Activated CD4-positive, alpha-beta T cell treated with anti-CD3 and anti-CD28 coated beads, Interleukin-2, Interleukin-4, amounts not matched to agents 100 ng/mL and 50 ng/mL, durations not matched to agents 16 hours and 8 hours (primary cell): ENCODE data around the gene DEPDC5.

ENCODE experiments used
- DNase-seq: peaks from one replicate; pipeline ENCODE4 v3.0.0-alpha.2; 2020; ENCODE audit warnings: low spot score

DEPDC5 gene

DNA sequence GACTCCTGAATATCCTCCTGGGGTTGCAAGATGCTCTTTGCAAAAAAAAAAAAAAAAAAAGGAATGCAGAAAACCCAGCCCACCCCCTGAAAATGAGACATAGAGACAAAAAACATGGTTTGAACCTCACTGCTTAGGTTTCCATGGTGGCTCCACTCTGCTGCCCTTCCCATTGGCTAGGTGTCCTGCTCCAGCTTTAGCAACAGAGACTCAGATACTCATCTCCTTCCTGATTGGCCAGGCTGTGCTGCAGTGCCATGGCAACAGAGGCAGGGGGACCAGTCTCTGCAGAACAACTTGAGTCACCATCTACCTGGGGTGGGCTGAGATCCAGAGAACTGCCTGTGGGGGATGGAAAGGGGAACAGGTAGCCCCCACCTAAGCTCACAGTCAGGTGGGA, 173.2 kb downstream of the DEPDC5 start:
- no peak for DNase-seq

DNA sequence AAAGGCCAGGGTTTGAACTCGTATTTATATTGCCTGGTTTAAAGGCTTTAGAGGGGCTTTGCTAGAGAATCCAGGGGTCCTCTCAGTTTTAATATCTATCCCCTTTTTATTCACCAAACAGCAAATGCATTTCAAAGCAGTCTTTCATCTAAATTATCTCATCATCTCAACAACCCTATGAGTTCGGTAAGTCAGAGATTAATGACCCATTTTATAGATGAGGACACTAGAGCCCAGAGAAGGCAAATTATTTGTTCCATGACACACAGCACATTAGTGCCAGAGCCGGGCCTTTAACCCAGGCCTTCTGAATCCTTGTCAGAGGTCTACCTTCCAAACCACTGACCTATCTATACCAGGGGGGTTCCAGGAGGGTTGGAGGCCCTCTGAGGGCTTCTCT, 173.7 kb downstream of the DEPDC5 start:
- no peak for DNase-seq

DNA sequence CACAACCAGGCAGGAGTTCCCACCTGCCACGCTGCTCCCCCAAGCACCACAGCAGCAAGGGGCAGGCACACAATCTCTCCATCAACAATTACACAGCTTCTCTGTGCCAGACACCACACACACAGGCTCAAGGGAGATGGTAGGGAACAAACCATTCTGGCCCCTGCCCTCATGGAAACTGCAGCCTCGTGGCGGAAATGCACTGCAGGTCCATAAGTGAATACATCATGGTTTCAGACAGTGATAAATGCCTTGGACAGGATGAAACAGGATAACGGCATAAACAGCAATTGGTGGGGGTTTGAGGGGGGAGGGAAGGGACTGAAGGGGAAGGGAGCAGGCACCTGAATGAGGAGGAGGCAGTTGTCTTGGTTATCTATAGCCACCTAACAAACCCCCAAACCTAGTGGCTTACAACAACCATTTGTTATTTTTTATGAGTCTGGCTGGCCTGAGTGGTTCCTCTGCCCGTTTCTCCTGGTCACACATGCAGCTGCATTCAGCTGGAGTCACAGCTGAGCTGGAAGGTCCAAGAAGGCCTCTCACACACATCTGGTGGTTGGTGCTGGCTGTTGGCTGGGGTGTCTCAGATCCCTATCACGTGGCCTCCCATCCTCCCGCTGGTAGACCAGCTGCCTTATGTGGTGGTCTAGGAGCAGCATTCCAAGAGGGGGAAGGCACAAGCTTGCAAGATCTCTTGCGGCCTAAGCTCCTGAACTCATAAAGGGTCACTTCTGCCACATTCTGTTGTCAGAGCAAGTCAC, 175.5 kb downstream of the DEPDC5 start:
- no peak for DNase-seq

DNA sequence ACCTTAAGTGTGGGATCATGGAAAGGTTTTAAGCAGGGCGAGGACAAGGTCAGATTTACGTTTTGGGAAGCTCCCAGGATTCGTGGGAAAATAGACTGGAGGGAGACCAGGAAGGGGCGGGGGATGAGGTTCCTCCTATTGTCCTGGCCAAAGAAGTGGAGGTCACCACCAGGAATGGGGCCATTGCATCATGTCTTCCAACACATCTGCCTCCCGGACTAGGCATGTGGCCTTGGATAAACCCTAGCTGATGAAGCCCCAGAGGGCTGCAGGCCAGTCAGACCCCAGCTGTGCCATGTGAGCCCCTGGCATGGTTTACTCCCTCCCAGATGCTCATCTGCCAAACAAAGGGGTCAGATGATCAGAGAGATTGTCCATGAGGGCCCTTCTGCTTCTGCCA, 179.0 kb downstream of the DEPDC5 start:
- DNase-seq = no peak

DNA sequence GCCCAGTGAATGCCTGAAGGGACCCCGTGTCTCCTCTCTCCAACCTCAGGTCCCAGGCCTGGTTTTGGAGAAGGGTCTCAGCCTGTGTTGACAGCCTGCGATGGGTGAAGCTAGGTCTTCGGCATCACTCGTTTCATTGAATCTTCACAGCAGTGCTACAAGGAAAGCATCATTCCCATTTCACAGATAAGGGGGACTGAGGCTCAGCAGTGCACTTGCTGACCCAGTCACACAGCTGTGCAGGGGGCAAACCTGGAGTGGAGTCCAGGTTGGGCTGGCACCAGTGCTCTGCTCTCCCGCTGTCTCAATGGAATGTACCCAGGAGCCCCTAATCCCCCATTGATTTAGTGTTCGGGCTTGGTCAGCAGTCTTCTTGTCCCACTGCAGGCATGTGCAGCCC, 179.6 kb downstream of the DEPDC5 start:
- DNase-seq = no peak

DNA sequence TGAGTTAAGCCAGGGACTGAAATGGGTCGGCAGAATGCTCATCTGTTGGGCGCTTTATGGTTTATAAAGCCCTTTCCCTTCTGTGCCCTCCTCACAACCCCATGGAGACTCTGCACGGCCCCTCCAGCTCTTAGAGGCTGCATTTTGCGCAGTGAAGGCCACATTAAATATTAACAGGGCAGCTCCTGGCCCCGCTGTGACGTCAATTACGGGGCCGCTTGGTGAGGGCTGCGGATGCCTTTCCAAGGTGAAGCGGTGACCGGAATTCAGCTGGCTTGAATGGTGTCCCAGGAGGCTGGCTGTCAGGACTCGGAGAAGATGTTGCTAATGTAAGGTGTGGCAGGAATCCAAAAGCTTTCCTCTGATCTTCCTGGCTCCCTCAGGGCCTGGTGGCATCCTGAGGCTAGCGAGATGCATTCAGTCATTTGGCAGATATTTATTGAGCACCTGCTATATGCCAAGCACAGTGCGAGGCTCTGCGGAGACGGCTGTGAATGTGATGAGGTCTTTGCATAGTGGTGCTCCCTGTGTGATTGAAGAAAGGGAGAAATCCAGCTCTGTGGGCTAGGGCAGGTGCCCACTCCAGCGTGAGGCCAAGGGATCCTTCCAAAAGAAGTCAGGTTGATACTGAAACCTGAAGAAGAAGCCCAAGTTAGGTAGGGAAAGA, 180.1 kb downstream of the DEPDC5 start:
- no peak for DNase-seq

DNA sequence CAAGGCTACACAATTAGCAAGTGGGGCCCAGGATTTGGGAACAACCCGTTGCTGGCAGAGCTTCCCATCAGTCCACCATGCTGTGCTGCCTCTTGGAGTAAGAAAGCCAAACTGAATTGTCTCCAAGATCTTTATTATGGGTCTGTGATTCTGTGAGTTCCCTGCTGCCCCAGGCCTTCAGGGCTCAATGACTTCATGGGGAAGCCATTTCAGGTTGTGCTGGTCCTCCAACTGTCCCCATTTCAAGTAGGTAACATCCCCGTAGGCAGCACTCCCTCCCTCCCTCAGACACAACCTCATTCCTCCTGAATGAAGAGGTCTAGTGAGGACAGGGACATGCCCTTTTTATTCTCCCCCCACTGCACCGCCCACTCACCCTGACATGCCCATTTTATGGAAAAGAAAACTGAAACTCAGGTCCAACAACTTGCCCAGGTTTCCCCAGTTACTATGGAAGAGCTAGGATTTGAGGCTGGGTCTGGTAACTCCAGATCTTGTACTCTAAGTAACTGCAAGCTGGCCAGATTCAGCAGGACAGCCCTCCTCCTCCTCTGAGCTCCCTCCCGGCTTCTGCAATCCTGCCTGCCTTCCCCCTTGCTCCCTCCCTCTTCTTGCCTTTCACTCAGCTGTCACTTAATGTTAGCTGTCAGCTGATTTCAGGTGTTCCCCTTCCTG, 182.3 kb downstream of the DEPDC5 start:
- no peak for DNase-seq

DNA sequence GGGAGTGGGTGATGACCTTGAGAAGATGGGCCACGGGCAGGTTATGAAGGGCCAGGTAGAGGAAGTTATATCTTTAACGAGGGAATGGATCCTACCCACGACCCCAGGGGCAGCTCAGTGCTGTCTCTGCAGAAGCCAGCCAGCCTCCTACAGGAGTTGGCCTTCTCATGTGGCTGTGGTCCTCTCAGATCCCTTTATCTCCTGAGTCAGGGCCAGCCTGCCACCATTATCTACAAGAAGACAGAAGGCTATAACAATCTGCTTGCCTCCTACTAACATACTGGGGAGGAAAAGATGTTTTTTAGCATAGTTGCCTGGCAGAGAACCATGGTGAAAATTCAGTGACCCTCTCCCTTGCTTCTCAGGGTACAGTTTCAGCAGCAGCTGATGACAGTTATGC, 183.5 kb downstream of the DEPDC5 start:
- no peak for DNase-seq

DNA sequence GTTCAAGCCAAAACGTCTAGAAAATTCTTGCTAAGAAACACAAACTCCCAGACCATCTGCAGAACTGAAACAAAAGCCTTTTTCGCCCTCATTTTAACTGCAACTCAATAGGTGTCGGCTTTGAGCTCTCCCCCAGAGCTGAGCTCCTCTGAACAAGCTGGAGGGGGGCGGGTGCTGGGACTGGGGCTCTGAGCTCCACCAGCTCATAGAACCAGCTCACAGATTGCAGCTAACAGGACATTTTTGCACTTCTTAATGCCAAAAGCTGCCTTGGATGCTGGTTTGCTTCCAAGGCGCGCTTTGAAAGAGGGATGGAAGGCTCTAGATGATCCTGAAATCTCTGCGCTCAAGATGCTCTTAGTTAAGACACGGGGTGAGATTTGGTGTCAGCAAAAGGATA, 184.5 kb downstream of the DEPDC5 start:
- DNase-seq = no peak

DNA sequence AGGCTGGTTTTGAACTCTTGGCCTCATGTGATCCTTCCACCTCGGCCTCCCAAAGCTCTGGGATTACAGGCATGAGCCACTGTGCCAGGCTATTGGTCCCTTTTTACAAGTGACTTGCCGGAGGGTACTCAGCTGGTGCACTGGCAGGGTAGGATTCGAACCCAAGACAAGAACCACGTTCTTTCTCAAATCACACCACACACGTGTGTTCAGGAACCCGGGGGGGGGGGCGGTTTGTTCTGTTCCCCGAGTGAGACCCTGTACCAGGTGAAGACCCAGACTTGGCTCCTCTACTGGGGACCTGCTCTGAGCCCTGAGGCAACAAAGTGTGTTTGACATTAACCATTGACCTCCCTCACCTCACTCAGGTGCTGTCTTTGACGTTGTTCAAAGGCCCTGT, 186.7 kb downstream of the DEPDC5 start:
- DNase-seq = no peak

DNA sequence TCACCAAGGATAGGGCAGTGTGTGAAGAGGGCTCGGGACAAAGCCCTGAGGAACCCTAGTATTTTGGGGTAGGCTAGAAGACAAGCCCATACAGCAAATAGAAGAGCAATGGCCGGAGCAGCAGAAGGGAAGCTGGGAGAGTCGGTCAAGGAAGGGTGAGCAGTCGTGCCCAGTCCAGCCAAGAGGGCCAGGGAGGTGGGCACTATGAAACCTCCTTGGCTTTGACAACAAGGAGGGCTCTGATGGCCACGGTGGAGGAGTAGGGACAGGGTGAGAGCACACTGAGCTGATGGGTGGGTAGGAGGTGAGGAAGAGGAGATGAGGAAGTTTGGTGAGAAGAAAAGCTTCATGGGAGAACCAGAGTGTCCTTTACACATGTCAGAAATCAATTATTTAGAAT, 188.3 kb downstream of the DEPDC5 start:
- no peak for DNase-seq

DNA sequence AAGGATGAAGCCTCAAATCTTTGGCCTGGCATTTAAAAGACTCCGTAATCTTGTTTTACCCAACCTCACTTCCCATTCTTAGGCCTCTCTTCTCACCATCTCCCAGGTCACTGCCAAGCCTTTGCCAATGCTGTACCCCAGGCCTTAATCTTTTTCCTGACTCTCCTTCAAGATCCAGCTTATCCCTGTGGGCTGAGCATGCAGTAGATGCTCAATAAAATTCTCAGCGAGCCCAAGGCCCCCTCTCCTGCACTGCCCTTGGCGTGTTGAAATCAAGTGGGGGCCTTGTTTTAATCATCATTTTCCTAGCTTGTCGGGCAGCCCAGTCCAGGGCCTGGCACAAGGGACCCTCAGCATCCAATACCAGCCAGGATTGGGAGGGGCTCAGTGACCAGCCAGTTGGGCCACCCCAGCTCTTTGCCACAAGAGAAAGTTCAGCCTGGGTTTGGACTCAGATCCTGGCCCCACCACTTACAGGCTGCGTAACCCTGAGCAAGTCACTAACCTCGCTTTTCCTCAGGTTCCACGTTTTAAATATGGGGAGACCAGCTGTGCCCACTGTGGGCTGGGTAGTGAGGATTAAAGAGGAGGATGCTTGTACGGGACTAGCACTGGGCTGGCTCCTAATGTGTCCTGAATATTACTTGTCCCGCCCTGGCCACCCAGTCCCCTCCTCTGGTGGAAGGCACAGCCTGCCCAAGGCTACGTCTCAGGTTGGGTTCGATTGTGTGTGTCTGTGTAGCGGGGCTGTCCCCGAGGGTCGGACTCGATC, 189.6 kb downstream of the DEPDC5 start:
- no peak for DNase-seq

DNA sequence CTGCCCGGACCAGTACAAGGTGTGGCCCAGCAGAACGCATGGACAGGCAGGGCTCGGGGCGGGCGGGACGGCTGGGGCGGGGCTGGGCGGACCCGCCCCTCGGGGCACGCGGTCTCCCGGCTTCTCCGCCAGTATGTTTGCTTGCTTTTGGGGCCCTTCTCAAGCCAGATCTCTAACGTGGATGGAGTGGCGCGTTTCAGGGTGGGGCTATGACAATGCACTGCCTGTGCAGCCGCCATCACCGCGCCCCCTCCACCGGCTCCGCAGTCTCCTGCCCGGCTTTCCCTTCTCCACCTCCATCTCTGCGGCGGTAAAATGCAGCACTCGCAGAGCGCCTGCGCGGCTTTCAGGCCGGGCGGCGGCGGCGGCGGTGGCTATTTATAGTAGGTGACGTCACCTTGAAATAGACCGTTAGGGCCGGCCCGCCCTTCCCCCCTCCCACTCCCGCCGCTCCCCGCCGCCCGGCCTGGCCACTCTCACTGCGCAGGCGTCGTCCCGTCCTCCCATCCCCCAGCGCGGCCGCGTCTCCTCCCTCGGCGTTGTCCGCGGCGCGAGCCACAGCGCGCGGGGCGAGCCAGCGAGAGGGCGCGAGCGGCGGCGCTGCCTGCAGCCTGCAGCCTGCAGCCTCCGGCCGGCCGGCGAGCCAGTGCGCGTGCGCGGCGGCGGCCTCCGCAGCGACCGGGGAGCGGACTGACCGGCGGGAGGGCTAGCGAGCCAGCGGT, 190.3 kb downstream of the DEPDC5 start, which contains the start of gene YWHAH:
YWHAH (plus strand) TSS at position 558 of the 722 bp plus-strand sequence. CDS start 199 bp downstream, outside the sequence.
- DNase-seq = peak; percentile 96

DNA sequence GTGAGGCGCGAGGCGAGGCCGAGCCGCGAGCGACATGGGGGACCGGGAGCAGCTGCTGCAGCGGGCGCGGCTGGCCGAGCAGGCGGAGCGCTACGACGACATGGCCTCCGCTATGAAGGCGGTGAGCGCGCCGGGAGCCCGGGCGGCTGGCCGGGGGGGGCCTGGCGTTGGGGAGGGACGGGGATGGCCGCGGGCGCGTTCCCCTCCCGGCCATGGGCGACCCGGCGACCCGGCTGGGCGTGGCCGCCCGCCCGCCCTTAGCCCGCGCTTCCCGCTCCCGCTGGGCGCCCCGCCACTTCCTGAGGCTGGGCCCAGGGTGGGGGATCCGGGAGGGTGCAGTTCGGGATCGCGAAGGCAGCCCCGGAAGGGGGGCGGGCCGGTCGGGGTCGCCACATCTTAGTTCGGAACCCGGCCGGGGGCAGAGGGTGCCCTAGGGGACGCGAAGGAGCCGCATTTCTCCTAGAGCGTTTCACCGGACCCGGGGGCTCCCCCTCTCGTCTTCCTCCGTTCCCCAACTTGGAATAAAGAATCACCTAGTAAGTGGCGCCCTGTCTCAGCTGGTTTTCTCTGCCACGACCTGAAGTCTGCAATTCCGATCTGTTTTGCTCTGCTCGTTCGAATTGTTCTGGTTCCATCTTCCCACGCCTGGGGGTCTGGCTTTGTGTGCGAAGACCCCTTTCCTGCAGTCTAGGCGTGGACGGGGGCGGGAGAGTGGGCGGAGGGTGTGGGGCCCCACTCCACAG, 191.1 kb downstream of the DEPDC5 start:
- no peak for DNase-seq

DNA sequence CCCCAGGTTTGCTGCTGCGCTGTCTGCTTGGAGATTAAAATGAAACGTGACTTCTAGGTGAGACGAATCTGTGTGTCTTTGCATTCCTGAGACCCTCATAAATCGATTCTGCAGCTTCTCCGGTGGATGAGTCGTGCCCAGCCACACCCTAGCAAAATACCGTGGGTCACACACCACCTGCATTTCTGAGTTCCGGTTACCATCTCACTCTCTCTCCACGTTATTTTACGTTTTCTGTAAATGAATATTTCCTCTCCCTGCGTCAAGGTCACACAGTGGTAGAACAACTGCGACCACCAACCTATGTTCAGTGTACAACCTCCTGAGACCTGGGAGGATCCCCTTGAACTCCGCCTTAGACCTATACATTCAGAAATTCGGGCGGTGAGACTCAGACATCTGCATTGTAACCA, 191.6 kb downstream of the DEPDC5 start:
- peak; percentile 26 for DNase-seq

DNA sequence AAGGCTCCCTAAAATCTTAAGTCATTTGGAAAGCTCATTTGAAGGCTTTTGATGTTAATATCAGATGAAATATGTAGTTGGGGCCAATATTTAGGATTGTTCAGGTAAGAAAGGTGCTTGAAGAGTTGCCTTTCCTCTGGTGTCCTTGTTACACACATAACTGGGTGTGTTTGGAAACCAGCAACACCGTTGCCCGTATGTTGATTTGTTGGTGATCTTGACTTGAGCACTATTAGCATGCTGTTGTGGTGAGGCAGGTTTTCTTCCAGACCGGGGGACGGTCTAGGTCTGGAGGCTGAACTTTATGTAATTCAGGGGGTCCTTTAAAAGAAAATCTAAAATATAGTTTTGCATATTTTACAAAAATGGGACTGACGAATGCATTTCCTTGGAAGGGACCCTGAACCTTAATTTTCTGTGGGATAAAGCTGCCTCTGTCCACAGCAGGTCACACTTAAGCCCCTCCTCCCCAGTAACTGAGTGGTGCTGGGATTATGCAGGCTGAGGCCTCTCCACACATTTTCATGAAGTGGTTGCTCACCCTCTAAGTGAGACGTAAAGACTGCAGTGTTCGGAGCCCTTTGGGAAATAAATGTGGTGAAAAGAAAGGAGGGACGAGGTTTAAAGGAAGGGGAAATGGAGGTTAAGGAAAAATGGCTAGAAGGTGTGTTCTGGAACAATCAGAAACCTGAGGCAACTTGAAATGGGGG, 192.3 kb downstream of the DEPDC5 start:
- no peak for DNase-seq

DNA sequence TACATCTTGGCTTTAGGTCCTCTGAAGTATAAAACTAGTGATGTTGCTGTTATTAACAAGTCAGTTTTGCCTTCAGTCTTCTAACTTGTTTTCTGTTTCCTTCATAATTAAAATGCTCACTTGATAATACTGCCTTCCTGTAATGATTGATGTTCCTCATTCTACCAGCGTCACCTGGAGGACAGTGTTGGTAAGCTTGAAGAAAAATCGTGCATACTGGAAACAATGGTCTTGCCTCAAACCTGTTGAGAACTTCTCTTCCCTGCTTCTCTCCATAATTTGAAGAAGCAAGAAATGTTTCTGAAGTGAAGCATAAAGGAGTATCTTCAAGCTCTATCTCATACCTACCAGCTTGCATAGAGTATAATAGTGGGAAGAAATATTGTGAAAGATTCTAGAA, 193.5 kb downstream of the DEPDC5 start:
- DNase-seq = peak; percentile 54

DNA sequence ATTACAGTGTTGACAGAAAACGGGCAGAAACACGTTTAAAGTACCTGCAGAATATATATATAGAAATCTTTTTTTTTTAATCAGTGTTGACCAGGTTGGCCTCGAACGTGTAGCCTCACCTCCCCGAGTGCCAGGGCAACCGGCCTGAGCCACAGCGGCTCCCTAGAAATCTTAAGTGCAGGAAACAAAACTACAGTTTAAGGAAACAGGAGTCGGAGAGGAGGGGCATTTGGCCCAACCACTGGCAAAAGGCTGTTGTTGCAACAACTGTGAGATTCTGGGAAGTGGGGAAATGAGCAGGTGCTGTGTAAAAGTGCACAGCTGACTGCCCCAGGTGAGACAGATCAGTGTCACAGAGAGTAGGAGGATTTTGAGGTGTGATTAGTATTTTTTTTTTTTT, 194.2 kb downstream of the DEPDC5 start:
- no peak for DNase-seq

DNA sequence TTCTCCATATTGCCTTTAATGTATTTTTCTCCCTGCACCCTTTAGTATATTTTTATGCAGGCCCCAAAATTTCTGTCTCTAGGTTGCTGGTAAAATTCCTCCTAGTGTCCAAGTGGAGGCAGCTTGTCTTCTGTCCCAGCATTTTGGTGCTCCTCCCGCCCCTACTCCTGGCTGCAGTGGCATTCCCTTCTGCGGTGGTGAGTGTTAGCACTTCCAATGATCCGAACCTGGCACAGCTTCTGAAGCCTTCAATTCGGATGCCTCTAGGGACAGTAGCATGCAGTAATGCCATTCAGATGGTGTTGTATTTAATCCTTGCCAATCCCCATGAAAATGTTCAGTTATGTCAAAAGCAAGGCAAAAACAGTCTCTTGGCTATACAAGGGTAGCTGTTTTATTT, 196.4 kb downstream of the DEPDC5 start:
- no peak for DNase-seq
